NOMO-1 treated with dmso at 0.1 percent for 144 hours (cell line): ENCODE results near the gene DNALI1.
"Not testable (repeated sequence)": the region's sequence is repeated elsewhere in the genome, so short reads cannot be mapped to it uniquely, and the experiment has no call there.

Source experiments
- DNase-seq: peaks from one replicate; lab custom pipeline; 2025; ENCODE audit not compliant: unreplicated experiment; lab: John Stamatoyannopoulos, UW

The DNALI1 gene

DNA sequence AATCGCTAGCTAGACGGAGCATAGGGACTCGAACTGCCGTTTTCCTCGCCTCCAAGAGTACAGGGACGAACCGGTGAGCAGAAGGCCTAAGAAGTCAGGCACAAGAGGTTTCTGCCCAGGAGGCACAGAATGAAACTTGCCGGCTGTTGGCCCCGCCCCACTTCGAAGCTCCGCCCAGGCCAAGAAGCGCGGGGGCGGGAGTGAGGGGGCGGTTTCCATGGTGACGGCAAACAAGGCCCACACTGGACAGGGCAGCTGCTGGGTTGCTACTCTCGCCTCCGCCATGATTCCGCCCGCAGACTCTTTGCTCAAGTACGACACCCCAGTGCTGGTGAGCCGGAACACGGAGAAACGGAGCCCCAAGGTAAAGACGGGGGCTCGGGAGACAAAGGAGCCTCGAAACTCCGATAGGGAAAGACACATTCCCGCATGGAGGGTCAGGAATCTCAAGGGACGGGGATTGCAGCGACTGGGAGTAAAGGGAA is at the start of gene DNALI1:
Gene DNALI1, plus strand, starts transcription at position 229 of the 485 bp plus-strand sequence. Its CDS starts 55 bp downstream, at position 284.
- DNase-seq: no peak

DNA sequence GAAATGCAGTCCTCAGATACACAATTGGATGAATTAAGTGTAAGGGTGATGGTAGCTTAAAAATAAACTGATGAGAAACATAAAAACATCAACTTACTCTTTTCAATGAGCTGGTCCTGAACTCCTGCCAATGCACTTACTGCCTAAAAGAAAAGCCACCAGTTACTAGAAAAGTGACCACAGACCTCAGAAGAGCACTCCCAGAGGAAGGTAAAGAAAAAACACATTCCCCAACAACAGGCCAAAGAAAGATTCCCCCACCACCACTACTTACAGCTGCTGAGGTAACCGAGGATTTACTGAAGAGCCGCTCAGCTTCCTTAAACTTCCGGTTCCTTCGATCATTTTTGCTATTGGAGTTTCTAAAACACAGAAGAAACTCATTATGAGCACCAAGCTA is 47.6 kb upstream of the DNALI1 start:
- no peak for DNase-seq

DNA sequence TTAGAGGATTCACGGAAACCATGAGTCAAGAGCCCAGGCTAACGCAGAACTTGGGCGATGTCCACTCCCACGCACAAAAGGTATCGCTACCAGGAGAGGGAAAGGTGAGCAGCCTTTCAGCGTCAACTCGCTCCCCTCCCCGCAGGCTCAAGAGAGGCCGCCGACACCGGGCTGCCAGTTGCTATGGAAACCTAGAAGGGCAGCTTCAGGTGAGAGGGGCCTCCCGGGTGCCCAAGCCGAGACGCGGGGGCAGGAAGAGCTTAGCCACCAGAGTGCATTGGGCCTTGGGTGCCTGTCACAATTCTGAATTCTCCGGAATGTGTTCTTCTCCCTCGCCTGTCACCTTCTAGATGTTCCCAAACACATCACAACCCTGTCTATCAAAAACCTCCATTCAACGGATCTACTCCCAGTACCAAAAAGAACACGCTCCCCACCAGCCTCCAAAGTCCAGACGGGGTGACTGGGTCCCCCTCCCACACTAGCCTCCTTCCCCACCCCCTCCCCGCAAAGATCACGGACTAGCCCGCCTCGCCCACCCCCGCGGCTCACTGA is 42.9 kb upstream of the DNALI1 start:
- no peak for DNase-seq

DNA sequence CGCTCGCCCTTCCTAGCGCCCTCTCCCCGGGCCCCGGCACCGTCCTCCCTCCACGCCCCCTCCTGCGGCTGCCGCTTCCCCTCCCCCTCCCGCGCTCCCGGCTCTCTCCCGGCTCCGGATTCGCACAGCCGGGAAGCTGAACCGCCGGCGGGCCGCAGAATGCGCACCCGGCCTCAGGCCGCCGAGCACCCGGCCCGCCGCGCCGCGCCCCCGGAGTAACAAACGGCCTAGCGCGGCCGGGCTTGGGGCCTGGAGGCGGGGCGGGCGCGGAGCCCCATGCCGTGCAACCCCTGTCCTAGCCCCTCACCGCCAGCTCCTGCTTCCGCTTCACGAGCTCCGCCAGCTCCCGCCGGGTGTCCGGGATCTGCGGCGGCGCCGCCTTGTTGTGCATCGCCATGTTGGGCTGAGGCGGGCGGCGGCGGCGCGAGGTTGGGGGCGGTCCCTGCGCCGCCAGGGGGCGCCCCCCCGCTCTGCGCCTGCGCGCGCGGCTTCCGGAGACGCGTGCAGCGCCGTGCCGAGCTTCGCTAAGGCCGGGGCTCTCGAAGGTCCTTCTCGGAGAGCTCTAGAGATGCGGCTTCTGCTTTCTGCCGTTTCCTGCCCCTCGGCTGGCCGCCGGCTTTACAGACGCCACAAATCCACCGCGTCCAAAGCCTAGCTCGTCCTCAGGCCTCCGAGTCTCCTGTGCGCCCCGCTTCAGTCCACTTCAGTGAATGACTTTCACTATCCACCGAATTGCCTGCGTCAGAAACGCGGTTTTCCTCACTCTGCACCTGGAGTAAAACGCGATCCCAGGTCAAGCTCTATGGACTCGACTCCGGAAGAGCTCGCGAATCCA is 42.2 kb upstream of the DNALI1 start, which contains the start of gene MEAF6:
Gene MEAF6, minus strand, starts transcription at position 417 of the 835 bp plus-strand sequence. Its CDS starts 20 bp downstream, at position 397.
- peak; percentile 79 for DNase-seq

DNA sequence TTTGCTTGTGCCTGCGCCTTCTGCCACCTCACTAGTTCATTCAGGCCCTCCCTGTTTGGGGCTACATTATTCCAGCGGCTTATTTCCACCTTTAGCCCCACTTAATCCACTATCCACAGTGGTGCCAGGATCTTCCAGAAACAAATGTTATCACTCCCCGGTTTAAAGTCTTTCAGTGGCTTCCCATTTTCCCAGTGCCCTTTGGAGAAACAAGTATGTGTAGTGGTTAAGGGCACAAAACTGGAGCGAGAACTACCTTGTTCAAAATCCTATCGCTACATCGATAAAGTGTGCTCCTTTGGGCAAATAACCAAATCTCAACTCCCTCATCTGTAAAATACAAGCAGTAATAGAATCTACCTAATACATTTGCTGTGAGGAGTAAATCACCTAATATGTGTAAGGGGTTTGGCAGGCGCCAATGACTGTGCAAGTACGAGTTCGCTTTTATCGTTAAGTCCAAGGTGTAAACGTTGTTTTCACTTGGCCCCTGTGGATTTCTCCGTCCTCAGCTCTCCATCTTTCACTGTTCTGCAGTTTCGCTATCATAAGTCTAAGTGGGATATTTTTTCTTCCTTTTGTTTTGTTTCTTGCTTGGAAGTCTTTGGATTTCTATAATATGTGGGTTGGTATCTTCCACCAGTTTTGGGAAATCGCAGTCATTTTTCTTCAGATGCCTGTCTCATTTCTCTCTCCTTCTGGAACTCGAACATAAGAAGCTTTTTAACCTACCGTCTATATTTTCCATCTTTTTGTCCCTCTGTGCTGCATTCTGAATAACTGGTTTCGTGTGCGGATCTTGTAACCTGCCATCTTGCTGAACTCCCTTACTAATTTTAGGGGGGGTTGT is 41.3 kb upstream of the DNALI1 start:
- no peak for DNase-seq

DNA sequence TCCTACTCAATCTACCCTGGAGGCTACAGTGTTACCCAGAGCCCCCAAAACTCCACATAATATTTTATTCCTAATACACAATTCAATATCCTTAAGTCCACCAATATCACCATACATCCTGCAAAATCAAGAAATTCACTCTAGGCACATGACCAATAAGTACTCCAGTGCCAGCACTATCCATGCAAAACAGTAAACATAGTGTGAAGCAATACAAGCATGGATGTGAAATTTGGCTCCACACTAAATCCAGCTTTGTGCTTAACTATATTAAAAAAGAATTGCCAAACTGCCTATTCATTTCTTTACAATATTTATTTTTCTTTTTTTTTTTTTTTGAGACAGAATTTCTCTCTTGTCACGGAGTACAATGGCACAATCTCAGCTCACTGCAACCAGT is 39.2 kb upstream of the DNALI1 start:
- no peak for DNase-seq

DNA sequence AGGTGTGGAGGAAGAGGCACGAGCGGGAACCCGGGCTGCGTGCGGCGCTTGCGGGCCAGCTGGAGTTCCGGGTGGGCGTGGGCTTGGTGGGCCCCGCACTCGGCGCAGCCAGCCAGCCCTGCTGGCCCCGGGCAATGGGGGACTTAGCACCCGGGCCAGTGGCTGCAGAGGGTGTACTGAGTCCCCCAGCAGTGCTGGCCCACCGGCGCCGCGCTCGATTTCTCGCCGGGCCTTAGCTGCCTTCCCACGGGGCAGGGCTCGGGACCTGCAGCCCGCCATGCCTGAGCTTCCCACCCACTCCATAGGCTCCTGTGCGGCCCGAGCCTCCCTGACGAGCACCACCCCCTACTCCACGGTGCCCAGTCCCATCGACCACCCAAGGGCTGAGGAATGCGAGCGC is 38.5 kb upstream of the DNALI1 start:
- DNase-seq: not testable (repeated sequence)

DNA sequence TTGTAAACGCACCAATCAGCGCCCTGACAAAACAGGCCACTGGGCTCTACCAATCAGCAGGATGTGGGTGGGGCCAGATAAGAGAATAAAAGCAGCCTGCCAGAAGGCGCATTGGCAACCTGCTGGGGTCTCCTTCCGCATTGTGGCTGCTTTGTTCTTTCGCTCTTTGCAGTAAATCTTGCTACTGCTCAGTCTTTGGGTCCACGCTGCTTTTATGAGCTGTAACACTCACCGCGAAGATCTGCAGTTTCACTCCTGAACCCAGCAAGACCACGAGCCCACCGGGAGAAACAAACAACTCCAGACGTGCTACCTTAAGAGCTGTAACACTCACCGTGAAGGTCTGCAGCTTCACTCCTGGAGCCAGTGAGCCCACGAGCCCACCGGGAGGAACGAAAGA is 37.8 kb upstream of the DNALI1 start:
- not testable (repeated sequence) for DNase-seq

DNA sequence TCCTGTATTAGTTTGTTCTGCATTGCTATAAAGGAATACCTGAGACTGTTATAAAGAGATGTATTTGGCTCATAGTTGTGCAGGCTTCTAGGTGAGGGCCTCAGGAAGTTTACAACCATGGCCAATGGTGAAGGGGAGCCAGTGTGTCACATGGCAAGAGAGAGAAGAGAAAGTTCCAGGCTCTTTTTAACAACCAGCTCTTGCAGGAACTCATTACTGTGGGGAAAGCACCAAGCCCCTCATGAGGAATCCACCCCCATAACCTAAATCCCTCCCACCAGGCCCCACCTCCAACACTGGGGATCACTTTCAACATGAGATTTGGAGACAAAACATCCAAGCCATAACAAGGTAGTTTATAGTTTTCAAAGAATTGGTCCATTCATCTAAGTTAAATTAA is 37.1 kb upstream of the DNALI1 start:
- DNase-seq: no peak

DNA sequence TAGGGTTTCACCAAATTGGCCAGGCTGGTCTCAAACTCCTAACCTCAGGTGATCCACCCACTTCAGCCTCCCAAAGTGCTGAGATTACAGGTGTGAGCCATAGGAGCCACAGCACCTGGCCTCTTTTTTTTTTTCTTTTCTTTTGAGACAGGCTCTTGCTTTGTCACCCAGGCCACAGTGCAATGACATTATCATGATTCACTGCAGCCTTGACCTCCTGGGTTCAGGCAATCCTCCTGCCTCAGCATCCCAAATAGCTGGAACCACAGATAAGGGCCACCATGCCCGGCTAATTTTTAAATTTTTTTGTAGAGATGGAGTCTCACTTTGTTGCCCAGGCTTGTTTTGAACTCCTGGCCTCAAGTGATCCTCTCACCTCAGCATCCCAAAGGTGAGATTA is 26.9 kb upstream of the DNALI1 start:
- not testable (repeated sequence) for DNase-seq

DNA sequence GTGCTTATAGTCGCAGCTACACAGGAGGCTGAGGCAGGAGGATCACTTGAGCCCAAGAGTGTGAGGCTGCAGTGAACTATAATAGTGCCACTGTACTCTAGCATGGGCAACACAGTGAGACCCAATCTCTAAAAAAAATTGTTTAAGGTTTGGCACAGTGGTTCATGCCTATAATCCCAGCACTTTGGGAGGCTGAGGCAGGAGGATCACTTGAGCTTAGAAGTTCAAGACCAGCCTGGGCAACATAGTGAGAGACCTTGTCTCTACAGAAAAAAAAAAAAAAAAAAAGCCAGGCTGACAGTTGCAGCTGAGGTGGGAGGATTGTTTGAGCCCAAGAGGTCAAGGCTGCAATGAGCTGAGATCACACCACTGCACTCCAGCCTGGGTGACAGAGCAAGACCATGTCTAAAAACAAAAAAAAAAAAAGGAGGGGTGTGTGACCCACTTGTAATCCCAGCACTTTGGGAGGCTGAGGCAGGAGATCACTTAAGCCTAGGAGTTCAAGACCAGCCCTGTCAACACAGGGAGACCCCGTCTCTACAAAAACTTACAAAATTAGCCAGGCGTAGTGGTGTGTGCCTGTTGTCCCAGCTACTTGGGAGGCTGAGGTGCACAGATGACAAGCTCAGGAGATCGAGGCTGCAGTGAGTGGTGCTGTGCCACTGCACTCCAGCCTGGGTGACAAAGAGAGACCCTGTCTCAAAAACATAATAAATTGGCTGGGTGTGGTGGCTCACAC is 24.2 kb upstream of the DNALI1 start:
- DNase-seq: not testable (repeated sequence)

DNA sequence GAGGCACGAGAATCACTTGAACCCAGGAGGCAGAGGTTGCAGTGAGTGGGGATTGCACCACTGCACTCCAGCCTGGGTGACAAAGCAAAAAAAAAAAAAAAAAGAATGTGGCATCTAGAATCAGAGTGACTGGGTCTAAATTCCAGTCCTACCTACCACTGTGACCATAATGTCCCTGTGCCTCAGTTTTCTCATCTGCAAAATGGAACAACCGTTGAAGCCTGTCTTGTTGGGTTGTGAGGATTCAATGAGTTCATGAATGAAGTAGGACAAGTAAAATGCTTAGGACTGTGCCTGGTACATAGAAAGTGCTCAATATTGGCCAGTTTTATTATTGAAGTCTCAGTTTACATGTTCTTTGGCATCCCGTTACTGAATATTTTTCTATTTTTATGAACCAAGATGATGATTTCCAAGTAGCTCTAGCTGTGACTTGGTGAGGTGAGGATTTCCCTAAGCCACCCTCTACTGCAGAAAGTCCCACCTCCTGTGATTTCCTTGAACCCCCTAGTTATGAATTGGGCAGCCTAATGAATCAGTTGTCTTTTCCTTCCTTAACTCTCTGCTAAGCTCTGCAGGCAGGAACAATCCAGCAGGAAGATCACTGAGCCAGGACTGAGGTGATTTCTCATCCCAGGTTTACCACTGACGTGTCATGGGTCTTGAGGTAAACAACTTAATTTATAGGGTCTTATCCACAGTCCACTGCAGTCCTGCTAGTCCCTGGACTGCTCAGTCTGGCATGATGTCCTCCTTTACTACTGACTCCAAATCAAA is 23.2 kb upstream of the DNALI1 start:
- no peak for DNase-seq

DNA sequence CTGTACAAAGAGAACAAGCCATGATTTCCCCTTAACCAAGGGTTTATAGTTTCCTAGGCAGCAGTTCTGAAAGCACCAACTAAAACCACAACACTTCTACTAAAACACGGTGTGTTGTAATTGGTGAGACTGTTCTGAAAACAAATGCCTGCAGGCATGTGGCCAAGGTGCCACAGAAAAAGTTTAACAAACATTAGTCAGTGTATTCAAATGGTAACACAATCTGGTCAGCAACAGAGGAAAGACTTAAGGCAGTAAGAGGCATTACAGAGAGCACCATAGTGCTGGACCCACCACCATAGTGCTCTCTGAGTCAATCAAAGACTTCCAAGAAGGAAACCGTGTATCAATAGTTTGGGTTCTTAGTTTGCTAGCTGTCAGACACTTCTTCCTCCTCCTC is 19.4 kb upstream of the DNALI1 start:
- no peak for DNase-seq

DNA sequence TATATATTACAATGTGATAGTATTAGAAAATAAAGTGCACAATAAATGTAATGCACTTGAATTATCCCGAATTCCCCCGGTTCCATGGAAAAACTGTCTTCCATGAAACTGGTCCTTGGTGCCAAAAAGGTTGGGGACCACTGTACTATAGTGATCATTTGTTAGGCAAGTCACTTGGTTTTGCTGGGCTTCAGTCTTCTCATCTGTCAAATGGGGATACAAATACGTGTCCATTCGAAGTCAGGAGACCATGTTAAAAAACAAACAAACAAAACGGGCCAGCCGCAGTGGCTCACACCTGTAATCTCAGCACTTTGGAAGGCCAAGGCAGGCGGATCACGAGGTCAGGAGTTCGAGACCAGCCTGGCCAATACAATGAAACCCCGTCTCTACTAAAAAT is 17.6 kb upstream of the DNALI1 start:
- DNase-seq: not testable (repeated sequence)

DNA sequence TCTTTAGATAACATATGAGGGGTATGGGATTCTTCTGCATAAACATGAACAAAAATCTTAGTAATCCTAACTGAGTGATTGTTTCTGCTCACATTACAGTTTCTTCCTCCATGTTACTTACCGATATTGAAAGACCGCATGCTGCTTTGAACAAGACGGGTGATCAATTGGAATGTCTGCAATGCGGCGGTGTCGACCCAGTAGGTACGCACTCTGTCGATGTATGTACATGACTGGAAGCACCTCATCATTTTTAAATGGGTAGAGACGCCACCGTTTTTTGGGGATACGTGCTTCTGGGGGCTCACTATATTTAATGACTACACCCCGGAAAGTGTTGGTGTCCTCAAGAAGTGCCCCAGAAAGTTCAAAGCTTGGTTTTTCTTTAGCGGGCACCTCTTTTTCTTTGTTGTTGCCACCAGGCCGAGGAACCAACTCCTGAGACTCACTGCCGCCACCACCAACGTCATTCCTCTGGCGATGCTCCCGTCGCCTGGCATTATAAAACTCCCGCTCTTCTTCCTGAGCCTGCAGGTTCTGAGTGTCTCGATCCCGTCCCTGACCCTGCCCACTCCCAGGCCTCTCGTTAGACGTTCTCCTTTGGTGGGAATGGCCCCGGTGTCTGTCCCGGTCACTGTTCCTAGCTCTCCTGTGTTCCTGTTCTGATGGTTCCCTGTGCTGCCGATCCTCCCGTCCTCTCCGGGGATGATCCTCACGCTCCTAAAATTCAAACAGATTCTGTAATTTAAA is 16.5 kb upstream of the DNALI1 start:
- DNase-seq: no peak

DNA sequence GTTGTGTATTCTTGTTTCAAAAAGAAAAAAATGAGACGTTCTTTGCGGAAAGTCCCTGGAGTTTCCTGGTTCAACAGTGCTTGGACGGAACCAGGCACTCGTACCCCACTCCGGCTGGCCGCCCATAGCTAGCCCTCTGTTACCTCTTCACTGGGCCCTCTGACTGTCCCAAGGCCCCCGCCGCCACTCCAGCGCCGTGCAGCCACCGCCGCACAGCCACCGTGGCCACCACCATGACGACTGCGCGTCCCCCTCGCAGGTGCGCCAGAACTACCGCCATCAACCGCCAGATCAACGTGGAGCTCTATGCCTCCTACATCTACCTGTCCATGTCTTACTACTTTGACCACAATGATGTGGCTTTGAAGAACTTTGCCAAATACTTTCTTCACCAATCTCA is 12.2 kb upstream of the DNALI1 start:
- DNase-seq: no peak

DNA sequence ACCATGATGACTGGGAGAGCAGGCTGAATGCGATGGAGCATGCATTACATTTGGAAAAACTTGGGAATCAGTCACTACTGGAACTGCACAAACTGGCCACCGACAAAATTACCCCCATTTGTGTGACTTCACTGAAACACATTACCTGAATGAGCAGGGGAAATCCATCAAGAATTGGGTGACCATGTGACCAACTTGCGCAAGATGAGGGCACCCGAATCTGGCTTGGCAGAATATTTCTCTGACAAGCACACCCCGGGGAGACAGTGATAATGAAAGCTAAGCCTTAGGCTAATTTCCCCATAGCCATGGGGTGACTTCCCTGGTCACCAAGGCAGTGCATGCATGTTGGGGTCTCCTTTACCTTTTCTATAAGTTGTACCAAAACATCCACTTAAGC is 11.7 kb upstream of the DNALI1 start:
- DNase-seq: no peak

DNA sequence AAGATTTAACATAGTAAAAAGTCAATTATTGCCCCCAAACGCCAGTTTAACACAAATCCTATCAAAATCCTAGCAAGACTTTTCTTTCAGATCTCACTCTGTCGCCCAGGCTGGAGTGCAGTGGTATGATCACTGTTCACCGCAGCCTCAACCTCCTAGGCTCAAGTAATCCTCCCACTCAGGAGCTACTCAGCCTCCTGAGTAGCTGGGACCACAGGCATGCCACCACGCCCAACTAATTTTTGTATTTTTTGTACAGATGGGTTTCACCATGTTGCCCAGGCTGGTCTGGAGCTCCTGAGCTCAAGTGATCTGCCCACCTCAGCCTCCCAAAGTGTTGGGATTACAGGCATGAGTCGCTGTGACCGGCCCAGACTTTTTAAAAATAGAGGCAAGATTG is 7.4 kb upstream of the DNALI1 start:
- DNase-seq: no peak

DNA sequence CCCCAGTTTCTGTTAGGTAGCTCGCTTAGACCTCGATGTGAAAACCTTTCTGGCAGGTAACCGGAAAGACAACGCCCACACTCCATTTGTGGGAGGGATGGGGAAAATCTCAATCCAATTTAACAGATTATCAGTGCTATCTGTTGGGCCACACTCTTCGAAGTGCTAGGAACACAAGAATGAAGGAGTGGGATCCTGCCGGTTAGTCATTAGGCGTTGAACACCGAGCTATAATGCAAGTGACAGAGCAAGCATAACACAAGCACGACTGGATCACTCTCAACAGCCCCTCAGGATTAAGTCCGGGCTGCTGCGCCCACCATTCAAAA is 3.2 kb upstream of the DNALI1 start:
- no peak for DNase-seq
